Lung (tissue), 12 donors: Measurements from ENCODE around the gene MSRB1. TPM values are rescaled to one million over a fixed set of nuclear protein-coding genes. Genes with fewer than 3 reads are reported as not detected.

Source experiments
- ATAC-seq: fragments of 200-7000 bp; cut with Tn5 transposase; one replicate; pipeline ENCODE4 v1.9.1; 2020; ENCODE audit warnings: moderate number of reproducible peaks; ENCODE audit not compliant: insufficient read depth, low FRiP score
- DNase-seq, 3 donors: peaks; one replicate each; pipeline ENCODE4 v3.0.0-alpha.2; 2013 to 2017
- H3K27ac ChIP-seq, 2 donors: one replicate each; pipeline ENCODE4 v1.5.1; 2013; ENCODE audit warnings: mild to moderate bottlenecking in 2 of 2, moderate library complexity in 2 of 2, control low read depth in 1 of 2, inconsistent platforms in 1 of 2, low read depth in 1 of 2, low read length in 1 of 2
- H3K27me3 ChIP-seq, 3 donors: one replicate each; pipeline ENCODE4 v1.5.1; 2013; ENCODE audit warnings: low read length in 2 of 3; ENCODE audit not compliant: control insufficient read depth in 3 of 3, insufficient read depth in 3 of 3
- H3K36me3 ChIP-seq, 4 donors: one replicate each; pipeline ENCODE4 v1.5.1; 2013; ENCODE audit warnings: low read length in 4 of 4, mild to moderate bottlenecking in 1 of 4, moderate library complexity in 1 of 4; ENCODE audit not compliant: control insufficient read depth in 4 of 4, insufficient read depth in 4 of 4
- H3K4me1 ChIP-seq, 5 donors: one replicate each; pipeline ENCODE4 v1.5.1; 2013; ENCODE audit warnings: low read length in 5 of 5, mild to moderate bottlenecking in 2 of 5, moderate library complexity in 1 of 5; ENCODE audit not compliant: control insufficient read depth in 5 of 5, insufficient read depth in 5 of 5
- H3K4me3 ChIP-seq: one replicate; pipeline ENCODE4 v1.5.1; 2013; ENCODE audit warnings: mild to moderate bottlenecking, control low read depth, moderate library complexity
- H3K9ac ChIP-seq, 2 donors: one replicate each; pipeline ENCODE4 v1.5.1; 2013; ENCODE audit warnings: low read length in 2 of 2, control low read depth in 1 of 2; ENCODE audit not compliant: insufficient read depth in 1 of 2
- H3K9me3 ChIP-seq, 4 donors: one replicate each; pipeline ENCODE4 v1.5.1; 2013; ENCODE audit warnings: low read length in 3 of 4, mild to moderate bottlenecking in 1 of 4, moderate library complexity in 1 of 4; ENCODE audit not compliant: control insufficient read depth in 4 of 4, insufficient read depth in 3 of 4
- CTCF ChIP-seq: IDR thresholded peaks from 2 replicates; pipeline ENCODE4 v1.5.1; 2012; ENCODE audit warnings: mild to moderate bottlenecking; ENCODE audit errors: control extremely low read depth, extremely low read depth
- WGBS, 2 donors: extraction: QIAGEN DNeasy Blood & Tissue Kit; methylation state at CpG; one replicate each; pipeline ENCODE4 v1.1.7; 2013; 5-methylcytosine and 5-hydroxymethylcytosine counted together
- polyA plus RNA-seq, 2 donors: library from polyadenylated mRNA; stranded (reverse); fragments of 200-250 nt; gene quantifications; one replicate each; pipeline ENCODE4 v1.2.1, GENCODE V29; 2013
- total RNA-seq, 2 donors: library from RNA; depleted of rRNA in 1 of 2; stranded (reverse); fragments of >200 nt in 1 of 2; gene quantifications; one replicate each; pipeline ENCODE4 v1.2.1, GENCODE V29; 2014 to 2021
- donor health status: control.
- donor health status: control.
- donor health status: Bipolar disorder and iron deficiency.
- donor health status: healthy.
- donor health status: DM: yes; HTN: yes; CAD: no.

Gene MSRB1
- total and polyA plus RNA-seq, 4 donors: 11.1 to 164 (median 51.2) TPM

GRCh38 chr16:1930338-1930720 lies 12.7 kb downstream of the MSRB1 start:
- ATAC-seq: no peak
- H3K27ac ChIP-seq: no peak overlapping the region

DNA sequence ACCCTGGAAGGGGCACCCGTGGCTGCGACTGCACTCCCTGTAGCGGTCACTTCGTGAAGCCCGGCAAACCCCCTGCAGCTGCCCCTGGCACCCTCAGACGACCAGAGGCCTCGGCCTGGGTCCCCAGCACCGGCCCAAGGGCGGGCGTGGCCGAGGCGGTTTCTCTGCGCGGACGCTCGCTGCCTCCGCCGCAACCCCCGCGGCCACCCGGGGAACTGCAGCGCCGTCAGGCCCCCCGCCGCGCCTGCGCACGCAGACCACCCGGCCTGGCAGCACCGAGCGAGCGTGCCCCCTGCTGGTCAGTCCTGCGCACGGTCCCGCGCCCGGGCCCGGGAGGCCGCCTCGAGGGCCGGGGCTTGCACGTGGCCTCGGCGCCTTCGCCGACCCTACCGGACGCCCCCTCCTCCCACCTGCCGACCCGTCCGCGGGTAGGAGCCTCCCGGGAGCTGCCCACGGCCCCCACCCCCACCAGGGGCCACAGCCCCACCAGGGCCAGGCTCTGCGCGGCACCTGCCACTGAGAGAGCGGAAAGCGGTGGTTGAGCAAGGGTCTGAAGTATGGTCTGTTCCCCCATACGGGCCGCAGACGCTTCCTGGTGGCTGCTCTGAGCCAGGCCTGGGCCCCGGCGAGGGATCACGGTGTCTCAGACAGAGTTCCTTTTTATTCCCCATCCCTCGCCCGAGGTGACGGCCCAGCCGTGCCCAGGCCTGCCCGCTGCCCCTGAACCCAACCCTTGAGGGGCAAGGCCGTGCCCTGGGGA lies 13.2 kb downstream of the MSRB1 start:
- TF ChIP-seq CTCF: peak; percentile 99
- peak; percentile 98 for ATAC-seq
- no peaks in the 10 kb centered on the region for H3K9me3 ChIP-seq

More at GRCh38 chr16:1930338-1930720, 12.7 kb downstream of the MSRB1 start:
- H3K9ac ChIP-seq: no peak overlapping the region
- WGBS, 2 donors: 61 to 81% methylated on average over 9 to 10 of the region's 10 CpGs
- H3K36me3 ChIP-seq: no peaks in the 10 kb centered on the region
- no peaks in the 10 kb centered on the region for H3K9me3 ChIP-seq
- no peaks in the 10 kb centered on the region for H3K4me1 ChIP-seq
- DNase-seq: no peak
- H3K4me3 ChIP-seq: no peak overlapping the region
- TF ChIP-seq CTCF: no peak
- H3K27me3 ChIP-seq: no peaks in the 10 kb centered on the region

DNA sequence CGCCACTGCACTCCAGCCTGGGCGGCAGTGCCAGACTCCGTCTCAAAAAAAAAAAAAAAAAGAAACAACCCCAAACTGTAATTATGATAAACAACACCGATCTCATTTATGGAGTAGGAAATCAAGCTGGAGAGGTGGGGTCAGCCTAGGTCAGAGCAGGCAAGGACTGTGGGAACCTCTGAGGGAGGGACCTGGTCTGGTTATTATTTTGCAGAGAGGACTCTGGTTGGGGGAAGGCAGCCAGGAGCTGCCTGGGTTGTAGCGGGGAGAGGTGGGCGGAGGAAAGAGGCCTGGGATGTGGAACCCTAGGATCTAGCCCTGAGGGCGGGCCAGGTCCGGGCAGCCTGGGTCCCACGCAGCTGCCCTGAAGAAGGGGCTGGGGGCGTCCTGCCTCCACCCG lies 13.9 kb downstream of the MSRB1 start:
- ATAC-seq: peak; percentile 30
- DNase-seq: peak; percentile 31 to 47 (median 31)
- 13 to 17% methylated on average over 11 of the region's 11 CpGs for WGBS, 2 donors
- Histone ChIP-seq H3K9ac (no peak overlapping the region), H3K9me3 (no peaks in the 10 kb centered on the region), H3K36me3 (no peaks in the 10 kb centered on the region), H3K4me1 (no peaks in the 10 kb centered on the region), H3K27ac (peak overlapping the region; percentile 2 to 41), H3K27me3 (peaks cover 0 to 7% (median 6%) of the 10 kb centered on the region in 3 donors), H3K4me3 (peak overlapping the region; percentile 47)
- no peak for TF ChIP-seq CTCF

More for the DNA sequence above, 13.2 kb downstream of the MSRB1 start:
- Histone ChIP-seq H3K4me1 (no peaks in the 10 kb centered on the region), H3K9ac (no peak overlapping the region), H3K27ac (peak overlapping the region; percentile 41 to 87), H3K4me3 (peak overlapping the region; percentile 47), H3K36me3 (no peaks in the 10 kb centered on the region), H3K27me3 (peaks cover 0 to 2% (median under 1%) of the 10 kb centered on the region in 3 donors)
- WGBS, 2 donors: 6 to 10% methylated on average over 55 to 70 of the region's 70 CpGs
- DNase-seq: peak; percentile 87 to 92 (median 92)
